Skeletal muscle tissue (tissue), 4 donors: ENCODE data around the gene ESRRB. TPM values are rescaled to one million over a fixed set of nuclear protein-coding genes. Genes with fewer than 3 reads are reported as not detected.

ENCODE experiments used
- H3K27ac ChIP-seq: one replicate; pipeline ENCODE4 v1.7.0; 2013; ENCODE audit warnings: mild to moderate bottlenecking, low read depth, low read length, inconsistent platforms
- H3K27me3 ChIP-seq, 3 donors: one replicate each; pipeline ENCODE4 v1.7.0; 2013; ENCODE audit warnings: low read length in 3 of 3; ENCODE audit not compliant: control insufficient read depth in 3 of 3, insufficient read depth in 3 of 3
- H3K36me3 ChIP-seq, 3 donors: one replicate each; pipeline ENCODE4 v1.7.0; 2013; ENCODE audit warnings: low read length in 3 of 3; ENCODE audit not compliant: control insufficient read depth in 3 of 3, insufficient read depth in 3 of 3
- H3K4me1 ChIP-seq, 3 donors: one replicate each; pipeline ENCODE4 v1.7.0; 2013; ENCODE audit warnings: low read length in 3 of 3, mild to moderate bottlenecking in 3 of 3; ENCODE audit not compliant: control insufficient read depth in 3 of 3, insufficient read depth in 3 of 3
- H3K4me3 ChIP-seq, 3 donors: one replicate each; pipeline ENCODE4 v1.7.0; 2013; ENCODE audit warnings: low read length in 3 of 3
- H3K9ac ChIP-seq, 3 donors: one replicate each; pipeline ENCODE4 v1.7.0; 2013; ENCODE audit warnings: low read length in 3 of 3, mild to moderate bottlenecking in 3 of 3, moderate library complexity in 2 of 3, low read depth in 1 of 3
- H3K9me3 ChIP-seq, 3 donors: one replicate each; pipeline ENCODE4 v1.7.0; 2013; ENCODE audit warnings: low read length in 3 of 3; ENCODE audit not compliant: control insufficient read depth in 3 of 3
- total RNA-seq: library from RNA; depleted of rRNA; stranded (reverse); fragments of >200 nt; gene quantifications from one replicate; pipeline ENCODE4 v1.2.3, GENCODE V29; 2014
- donor health status: Osteomylitis.

Gene ESRRB
- total RNA-seq, 1 donor from 2014 or later, result 1.6 TPM

- Histone ChIP-seq H3K27me3 (no peaks in the 10 kb centered on the region), H3K4me1 (peaks cover 0 to 7% (median 2%) of the 10 kb centered on the region in 3 donors), H3K9ac (no peak overlapping the region), H3K4me3 (no peak overlapping the region), H3K36me3 (no peaks in the 10 kb centered on the region), H3K27ac (no peak overlapping the region), H3K9me3 (no peaks in the 10 kb centered on the region)
These were observed 86.4 kb downstream of the ESRRB start for GRCh38 chr14:76462330-76462729.

- Histone ChIP-seq H3K27ac (no peak overlapping the region), H3K36me3 (no peaks in the 10 kb centered on the region), H3K9me3 (no peaks in the 10 kb centered on the region), H3K4me1 (peaks cover 8 to 13% (median 9%) of the 10 kb centered on the region in 3 donors), H3K9ac (no peak overlapping the region), H3K4me3 (no peak overlapping the region), H3K27me3 (no peaks in the 10 kb centered on the region)
These were observed 87.2 kb downstream of the ESRRB start for GRCh38 chr14:76463105-76463504.

GRCh38 chr14:76464856-76465255 is 88.9 kb downstream of the ESRRB start:
- Histone ChIP-seq H3K9ac (no peak overlapping the region), H3K27me3 (no peaks in the 10 kb centered on the region), H3K9me3 (no peaks in the 10 kb centered on the region), H3K27ac (no peak overlapping the region), H3K4me3 (no peak overlapping the region), H3K36me3 (no peaks in the 10 kb centered on the region), H3K4me1 (peaks cover 17 to 22% (median 18%) of the 10 kb centered on the region in 3 donors)

GRCh38 chr14:76465664-76466063 is 89.7 kb downstream of the ESRRB start:
- no peaks in the 10 kb centered on the region for H3K27me3 ChIP-seq

GRCh38 chr14:76467711-76468155 is 91.8 kb downstream of the ESRRB start:
- Histone ChIP-seq H3K36me3 (no peaks in the 10 kb centered on the region), H3K27me3 (no peaks in the 10 kb centered on the region), H3K4me3 (peak overlapping the region in 1 of 3 donors; percentile 6), H3K9me3 (no peaks in the 10 kb centered on the region), H3K9ac (peak overlapping the region; percentile 25 to 50 (median 43)), H3K4me1 (peaks cover 39 to 47% (median 40%) of the 10 kb centered on the region in 3 donors), H3K27ac (peak overlapping the region; percentile 54)

More at GRCh38 chr14:76465664-76466063, 89.7 kb downstream of the ESRRB start:
- no peaks in the 10 kb centered on the region for H3K9me3 ChIP-seq
- no peak overlapping the region for H3K4me3 ChIP-seq
- peak overlapping the region in 1 of 3 donors; percentile 8 for H3K9ac ChIP-seq
- peaks cover 22 to 28% (median 23%) of the 10 kb centered on the region in 3 donors for H3K4me1 ChIP-seq
- H3K36me3 ChIP-seq, result no peaks in the 10 kb centered on the region
- H3K27ac ChIP-seq, result no peak overlapping the region

GRCh38 chr14:76472199-76472723 is 96.3 kb downstream of the ESRRB start:
- Histone ChIP-seq H3K9ac (peak overlapping the region in 2 of 3 donors; percentile 51 to 57), H3K27me3 (no peaks in the 10 kb centered on the region), H3K4me1 (peaks cover 51 to 55% (median 54%) of the 10 kb centered on the region in 3 donors), H3K36me3 (no peaks in the 10 kb centered on the region), H3K27ac (peak overlapping the region; percentile 57), H3K4me3 (peak overlapping the region in 1 of 3 donors; percentile 27), H3K9me3 (no peaks in the 10 kb centered on the region)

- H3K27me3 ChIP-seq, result no peaks in the 10 kb centered on the region
- H3K27ac ChIP-seq, result peak overlapping the region; percentile 57
- no peaks in the 10 kb centered on the region for H3K9me3 ChIP-seq
- H3K36me3 ChIP-seq, result no peaks in the 10 kb centered on the region
- H3K4me1 ChIP-seq, result peaks cover 38 to 43% (median 42%) of the 10 kb centered on the region in 3 donors
- H3K4me3 ChIP-seq, result peak overlapping the region; percentile 39 to 66 (median 65)
- H3K9ac ChIP-seq, result peak overlapping the region; percentile 46 to 63 (median 50)
These were observed 97.7 kb downstream of the ESRRB start for GRCh38 chr14:76473481-76474263.

- no peak overlapping the region for H3K4me3 ChIP-seq
- no peak overlapping the region for H3K27ac ChIP-seq
- H3K9me3 ChIP-seq, result no peaks in the 10 kb centered on the region
- no peak overlapping the region for H3K9ac ChIP-seq
- H3K27me3 ChIP-seq, result no peaks in the 10 kb centered on the region
- H3K4me1 ChIP-seq, result peaks cover 11 to 14% (median 11%) of the 10 kb centered on the region in 3 donors
- peaks cover 0 to 7% (median 0%) of the 10 kb centered on the region in 3 donors for H3K36me3 ChIP-seq
These were observed 104.5 kb downstream of the ESRRB start for GRCh38 chr14:76480426-76480825.

- peaks cover 15 to 23% (median 16%) of the 10 kb centered on the region in 3 donors for H3K4me1 ChIP-seq
- H3K36me3 ChIP-seq, result peaks cover 0 to 7% (median 0%) of the 10 kb centered on the region in 3 donors
- H3K4me3 ChIP-seq, result no peak overlapping the region
- no peaks in the 10 kb centered on the region for H3K27me3 ChIP-seq
- no peak overlapping the region for H3K9ac ChIP-seq
- no peak overlapping the region for H3K27ac ChIP-seq
- no peaks in the 10 kb centered on the region for H3K9me3 ChIP-seq
These were observed 108.4 kb downstream of the ESRRB start for GRCh38 chr14:76484355-76484754.

- H3K9ac ChIP-seq, result no peak overlapping the region
These were observed 110.4 kb downstream of the ESRRB start for GRCh38 chr14:76486251-76486743.

More at GRCh38 chr14:76486251-76486743, 110.4 kb downstream of the ESRRB start:
- peaks cover 0 to 7% (median 0%) of the 10 kb centered on the region in 3 donors for H3K36me3 ChIP-seq
- peaks cover 15 to 23% (median 22%) of the 10 kb centered on the region in 3 donors for H3K4me1 ChIP-seq
- no peak overlapping the region for H3K27ac ChIP-seq
- no peak overlapping the region for H3K4me3 ChIP-seq
- no peaks in the 10 kb centered on the region for H3K9me3 ChIP-seq
- no peaks in the 10 kb centered on the region for H3K27me3 ChIP-seq
